SK-N-SH (cell line): ENCODE results near the gene FNDC3B. TPM values are rescaled to one million over a fixed set of nuclear protein-coding genes. Genes with fewer than 3 reads are reported as not detected.

ENCODE experiments used
- CTCF ChIA-PET: fragments of 300-600, 350-600 bp; formaldehyde crosslinking; extraction: SDS; loops from one replicate; lab custom pipeline; 2021; lab: Yijun Ruan, JAX
- POLR2A ChIA-PET: fragments of 350-600 bp; sonication (Branson Sonifier 250); formaldehyde crosslinking; extraction: SDS; loops from one replicate; lab custom pipeline; 2020; ENCODE audit warnings: antibody characterized with exemption, inconsistent platforms; lab: Yijun Ruan, JAX
- DNase-seq: peaks from one replicate; pipeline ENCODE4 v3.0.0; 2012
- H2AFZ ChIP-seq: fragments of 200-600 bp; sonication (generic); 2 replicates; pipeline ENCODE4 v1.8.1; 2016; ENCODE audit warnings: antibody characterized with exemption, mild to moderate bottlenecking, low read depth
- H3F3A ChIP-seq: fragments of 200-600 bp; sonication (generic); replicated peaks from 2 replicates; pipeline ENCODE3; 2016; ENCODE audit warnings: antibody characterized with exemption, mild to moderate bottlenecking; ENCODE audit not compliant: insufficient read depth
- H3K27ac ChIP-seq, 2 experiments: fragments of 200-500 bp in 1 of 2; fragments of 200-600 bp in 1 of 2; sonication (Bioruptor generic) in 1 of 2; sonication (generic), shearing (Covaris generic) in 1 of 2; 2 replicates each; pipeline versions ENCODE4 v1.5.1 to v1.6.1; 2014 to 2016; ENCODE audit warnings: low read depth in 2 of 2, inconsistent platforms in 1 of 2, low read length in 1 of 2, mild to moderate bottlenecking in 1 of 2, mixed read lengths in 1 of 2
- H3K27me3 ChIP-seq: fragments of 200-600 bp; sonication (generic), shearing (Covaris generic); 2 replicates; pipeline ENCODE4 v1.6.1; 2016; ENCODE audit warnings: mixed run types; ENCODE audit not compliant: insufficient read depth
- H3K36me3 ChIP-seq, 2 experiments: fragments of 200-500 bp in 1 of 2; fragments of 200-600 bp in 1 of 2; sonication (Bioruptor generic) in 1 of 2; sonication (generic) in 1 of 2; replicated peaks in 1 of 2; 2 replicates each; pipeline versions ENCODE3 to v1.5.1; 2014 to 2016; ENCODE audit warnings: low read length in 1 of 2, mild to moderate bottlenecking in 1 of 2; ENCODE audit not compliant: insufficient read depth in 2 of 2, control insufficient read depth in 1 of 2
- H3K4me1 ChIP-seq, 2 experiments: fragments of 200-500 bp in 1 of 2; fragments of 200-600 bp in 1 of 2; sonication (Bioruptor generic) in 1 of 2; sonication (generic), shearing (Covaris generic) in 1 of 2; 2 replicates each; pipeline versions ENCODE4 v1.5.1 to v1.6.1; 2014 to 2016; ENCODE audit warnings: low read depth in 1 of 2, low read length in 1 of 2, mixed run types in 1 of 2; ENCODE audit not compliant: insufficient read depth in 2 of 2, control insufficient read depth in 1 of 2
- H3K4me2 ChIP-seq: fragments of 200-600 bp; sonication (generic), shearing (Covaris generic); 2 replicates; pipeline ENCODE4 v1.6.1; 2017; ENCODE audit warnings: mixed run types
- H3K4me3 ChIP-seq, 2 experiments: fragments of 200-500 bp in 1 of 2; fragments of 200-600 bp in 1 of 2; sonication (Bioruptor generic) in 1 of 2; sonication (generic), shearing (Covaris generic) in 1 of 2; 2 replicates each; pipeline versions ENCODE4 v1.5.1 to v1.8.1; 2014 to 2016; ENCODE audit warnings: low read depth in 2 of 2, inconsistent platforms in 1 of 2, low read length in 1 of 2, mild to moderate bottlenecking in 1 of 2, mixed read lengths in 1 of 2, moderate library complexity in 1 of 2
- H3K79me2 ChIP-seq: fragments of 200-600 bp; sonication (generic); 2 replicates; pipeline ENCODE4 v1.8.1; 2017; ENCODE audit warnings: mild to moderate bottlenecking; ENCODE audit not compliant: insufficient read depth
- H3K9ac ChIP-seq: fragments of 200-600 bp; sonication (generic); 2 replicates; pipeline ENCODE4 v1.6.1; 2017; ENCODE audit warnings: mixed run types
- H3K9me2 ChIP-seq: fragments of 200-600 bp; sonication (generic); 2 replicates; pipeline ENCODE4 v1.6.1; 2017; ENCODE audit warnings: mixed run types
- H3K9me3 ChIP-seq: fragments of 200-600 bp; sonication (generic); 2 replicates; pipeline ENCODE4 v1.6.1; 2017; ENCODE audit warnings: mixed run types, mild to moderate bottlenecking, moderate library complexity
- H4K20me1 ChIP-seq: fragments of 200-600 bp; sonication (generic); 2 replicates; pipeline ENCODE4 v1.6.1; 2017; ENCODE audit warnings: mild to moderate bottlenecking, mixed run types; ENCODE audit not compliant: insufficient read depth
- GATA2 ChIP-seq: sonication (generic); formaldehyde crosslinking; IDR thresholded peaks from 2 replicates; pipeline ENCODE4 v1.5.0; 2020; ENCODE audit warnings: mild to moderate bottlenecking, missing genetic modification reagents
- JUND ChIP-seq: IDR thresholded peaks from 2 replicates; pipeline ENCODE4 v1.4.0; 2012
- MAX ChIP-seq: IDR thresholded peaks from 2 replicates; pipeline ENCODE4 v1.4.0; 2012; ENCODE audit warnings: low read depth
- MXI1 ChIP-seq: IDR thresholded peaks from 2 replicates; pipeline ENCODE4 v1.6.1; 2012; ENCODE audit warnings: mild to moderate bottlenecking, low read depth, low read length, improper control_type of control experiment
- POLR2AphosphoS5 ChIP-seq: IDR thresholded peaks from 2 replicates; pipeline ENCODE4 v1.6.1; 2012; ENCODE audit warnings: low read depth, low read length
- SIN3A ChIP-seq: IDR thresholded peaks from 2 replicates; pipeline ENCODE4 v1.6.1; 2012; ENCODE audit warnings: low read depth, mild to moderate bottlenecking, low read length, moderate library complexity, borderline replicate concordance
- YY1 ChIP-seq: IDR thresholded peaks from 2 replicates; pipeline ENCODE4 v1.4.0; 2012; ENCODE audit warnings: low read depth, mild to moderate bottlenecking
- WGBS: methylation state at CpG from one replicate; pipeline ENCODE4 v1.1.6; 2017; ENCODE audit warnings: low lambda C conversion rate; 5-methylcytosine and 5-hydroxymethylcytosine counted together
- polyA plus RNA-seq, 3 experiments: library from polyadenylated mRNA; depleted of rRNA; stranded (reverse); fragments of >200 nt; gene quantifications; 2 replicates each; pipeline ENCODE4 v1.2.3, GENCODE V29; 2012
- TF ChIP-seq, protein P1 (sequence below): fragments of 150-350 bp; IDR thresholded peaks from 2 replicates; pipeline ENCODE4 v1.6.1; 2016; ENCODE audit warnings: mild to moderate bottlenecking, low read depth, low read length

FNDC3B gene
- polyA plus RNA-seq, 1 of the 3 experiments (the other 2 are of a cell fraction), result 10.4 TPM

- Histone ChIP-seq H3K9me3 (no peaks in the 10 kb centered on the region), H3K9me2 (no peaks in the 10 kb centered on the region), H3K4me3 (no peak overlapping the region), H3K36me3 (peaks cover 53 to 75% of the 10 kb centered on the region in 2 experiments), H3K4me1 (peaks cover 0 to 7% of the 10 kb centered on the region in 2 experiments; a peak in 2 of 4 replicates), H3K27ac (no peak overlapping the region), H3K27me3 (no peaks in the 10 kb centered on the region), H4K20me1 (no peaks in the 10 kb centered on the region), H2AFZ (no peak overlapping the region), H3K79me2 (peaks cover 7% of the 10 kb centered on the region; the same call in 1 of the 2 replicates), H3F3A (peaks cover 5% of the 10 kb centered on the region), H3K4me2 (no peak overlapping the region), H3K9ac (no peak overlapping the region)
- ChIA-PET CTCF (interaction anchor here (1.1 to 2.0 kb wide), 3 partner anchors 10 to 32 kb away, joined by 3 to 6 read pairs (median 5); no protein-coding TSS in a partner anchor), POLR2A (no interaction called here)
- 82% methylated on average over 3 of the region's 3 CpGs for WGBS
- TF ChIP-seq JUND (no peak), YY1 (no peak), MXI1 (no peak), SIN3A (no peak), MAX (no peak), POLR2AphosphoS5 (no peak)
- TF ChIP-seq, protein P1, sequence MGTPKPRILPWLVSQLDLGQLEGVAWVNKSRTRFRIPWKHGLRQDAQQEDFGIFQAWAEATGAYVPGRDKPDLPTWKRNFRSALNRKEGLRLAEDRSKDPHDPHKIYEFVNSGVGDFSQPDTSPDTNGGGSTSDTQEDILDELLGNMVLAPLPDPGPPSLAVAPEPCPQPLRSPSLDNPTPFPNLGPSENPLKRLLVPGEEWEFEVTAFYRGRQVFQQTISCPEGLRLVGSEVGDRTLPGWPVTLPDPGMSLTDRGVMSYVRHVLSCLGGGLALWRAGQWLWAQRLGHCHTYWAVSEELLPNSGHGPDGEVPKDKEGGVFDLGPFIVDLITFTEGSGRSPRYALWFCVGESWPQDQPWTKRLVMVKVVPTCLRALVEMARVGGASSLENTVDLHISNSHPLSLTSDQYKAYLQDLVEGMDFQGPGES, result no peak
- no peak for DNase-seq
These were observed 325.1 kb downstream of the FNDC3B start for GRCh38 chr3:172364374-172365027.

DNA sequence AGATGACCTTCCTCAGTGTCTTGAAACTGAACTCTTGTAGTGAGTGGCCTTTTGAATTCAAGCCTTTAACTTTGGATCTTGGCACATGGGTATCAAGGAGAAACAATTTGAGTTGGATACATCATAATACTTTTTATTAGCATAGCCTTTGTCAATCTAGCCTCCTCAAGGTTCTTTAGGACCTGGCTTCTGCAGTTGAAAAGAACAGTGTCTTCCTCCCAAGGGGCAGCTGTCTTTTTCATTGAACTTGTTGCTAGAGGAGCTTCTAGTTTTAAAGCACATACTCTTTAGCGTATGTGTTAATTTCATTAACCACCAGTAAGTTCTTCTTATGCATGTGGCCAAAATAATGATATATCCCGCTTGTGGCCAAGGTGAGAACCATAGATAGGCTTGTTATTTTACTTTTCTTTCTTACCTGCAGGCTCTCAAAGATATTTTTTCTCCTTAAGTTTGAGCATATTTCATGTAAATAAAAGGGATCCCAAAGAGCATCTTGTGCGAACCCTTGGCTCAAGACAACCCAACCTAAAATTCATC lies 325.7 kb downstream of the FNDC3B start:
- no peaks in the 10 kb centered on the region for H3K9me2 ChIP-seq
- no peak overlapping the region for H3K4me2 ChIP-seq
- H2AFZ ChIP-seq, result no peak overlapping the region
- peaks cover 5% of the 10 kb centered on the region for H3F3A ChIP-seq
- no peak for DNase-seq
- peaks cover under 1% of the 10 kb centered on the region; the same call in 1 of the 2 replicates for H3K79me2 ChIP-seq
- WGBS, result 98% methylated on average over 3 of the region's 3 CpGs
- no peak for TF ChIP-seq SIN3A
- no peak for TF ChIP-seq YY1
- TF ChIP-seq GATA2, result no peak
- TF ChIP-seq, all 33 proteins: peak for 0
- no peak overlapping the region for H3K9ac ChIP-seq
- no peaks in the 10 kb centered on the region for H3K27me3 ChIP-seq
- H3K4me3 ChIP-seq, result no peak overlapping the region
- H3K9me3 ChIP-seq, result no peaks in the 10 kb centered on the region
- no peak overlapping the region; a peak in 1 of 4 replicates for H3K27ac ChIP-seq
- peaks cover 0 to 10% of the 10 kb centered on the region in 2 experiments; a peak in 2 of 4 replicates for H3K4me1 ChIP-seq
- POLR2A ChIA-PET, result no interaction called here
- peaks cover 58 to 75% of the 10 kb centered on the region in 2 experiments for H3K36me3 ChIP-seq
- CTCF ChIA-PET, result interaction anchor here (0.6 to 2.0 kb wide), 4 partner anchors 11 to 32 kb away, joined by 3 to 6 read pairs (median 4); no protein-coding TSS in a partner anchor
- no peaks in the 10 kb centered on the region for H4K20me1 ChIP-seq
